Measurements from ENCODE around the gene NGRN.
"Not testable (repeated sequence)": the region's sequence is repeated elsewhere in the genome, so short reads cannot be mapped to it uniquely, and the experiment has no call there.

The NGRN gene

GRCh38 chr15:90294601-90295269, 29.3 kb downstream of the NGRN start:
- no peak for TF ChIP-seq TAF1 (IDR thresholded peaks at IDR 0.05; ENCODE audit: low read depth, low read length)
- no peak for TF ChIP-seq POLR2A (IDR thresholded peaks at IDR 0.05; ENCODE audit: low read depth, low read length)
- no peak for TF ChIP-seq POU2F2 (IDR thresholded peaks at IDR 0.05; ENCODE audit: low read depth, low read length)
- no peak for TF ChIP-seq POLR2AphosphoS5 (IDR thresholded peaks at IDR 0.05; ENCODE audit: low read depth, low read length)
- TF ChIP-seq SPI1 (IDR thresholded peaks at IDR 0.05; ENCODE audit: low read depth, low read length): no peak
- TF ChIP-seq PAX5 (IDR thresholded peaks at IDR 0.05; ENCODE audit: insufficient read depth, low read length, severe bottlenecking): no peak
- FAIRE-seq: no peak
- DNase-seq (ENCODE audit: insufficient read length, low spot score): no peak

- DNase-seq (ENCODE audit: insufficient read length, low spot score) (no peak), FAIRE-seq (no peak)
- TF ChIP-seq POU2F2 (IDR thresholded peaks at IDR 0.05; ENCODE audit: low read depth, low read length) (no peak), SPI1 (IDR thresholded peaks at IDR 0.05; ENCODE audit: low read depth, low read length) (no peak), POLR2AphosphoS5 (IDR thresholded peaks at IDR 0.05; ENCODE audit: low read depth, low read length) (no peak), TAF1 (IDR thresholded peaks at IDR 0.05; ENCODE audit: low read depth, low read length) (no peak), POLR2A (IDR thresholded peaks at IDR 0.05; ENCODE audit: low read depth, low read length) (no peak), PAX5 (IDR thresholded peaks at IDR 0.05; ENCODE audit: insufficient read depth, low read length, severe bottlenecking) (no peak)
These were observed 29.8 kb downstream of the NGRN start for GRCh38 chr15:90295270-90295648.

GRCh38 chr15:90296316-90296884, 30.9 kb downstream of the NGRN start:
- DNase-seq (ENCODE audit: insufficient read length, low spot score); FAIRE-seq: not testable (repeated sequence)

- TF ChIP-seq TAF1 (IDR thresholded peaks at IDR 0.05; ENCODE audit: low read depth, low read length): no peak
- no peak for TF ChIP-seq PAX5 (IDR thresholded peaks at IDR 0.05; ENCODE audit: insufficient read depth, low read length, severe bottlenecking)
- no peak for TF ChIP-seq POLR2A (IDR thresholded peaks at IDR 0.05; ENCODE audit: low read depth, low read length)
- DNase-seq (ENCODE audit: insufficient read length, low spot score): no peak
- FAIRE-seq: peak; percentile 28
These were observed 31.5 kb downstream of the NGRN start for GRCh38 chr15:90297021-90297420.

GRCh38 chr15:90300541-90300940, 35.1 kb downstream of the NGRN start:
- TF ChIP-seq POU2F2 (IDR thresholded peaks at IDR 0.05; ENCODE audit: low read depth, low read length) (no peak), POLR2A (IDR thresholded peaks at IDR 0.05; ENCODE audit: low read depth, low read length) (no peak), TAF1 (IDR thresholded peaks at IDR 0.05; ENCODE audit: low read depth, low read length) (no peak), POLR2AphosphoS5 (IDR thresholded peaks at IDR 0.05; ENCODE audit: low read depth, low read length) (no peak), SPI1 (IDR thresholded peaks at IDR 0.05; ENCODE audit: low read depth, low read length) (no peak), PAX5 (IDR thresholded peaks at IDR 0.05; ENCODE audit: insufficient read depth, low read length, severe bottlenecking) (no peak)
- FAIRE-seq: no peak
- no peak for DNase-seq (ENCODE audit: insufficient read length, low spot score)

- DNase-seq (ENCODE audit: insufficient read length, low spot score): no peak
- FAIRE-seq: peak; percentile 78
These were observed 35.7 kb downstream of the NGRN start for GRCh38 chr15:90300988-90301706.

GRCh38 chr15:90301707-90302300, 36.3 kb downstream of the NGRN start:
- no peak for DNase-seq (ENCODE audit: insufficient read length, low spot score)
- peak; percentile 38 for FAIRE-seq
- TF ChIP-seq POLR2A (IDR thresholded peaks at IDR 0.05; ENCODE audit: low read depth, low read length) (no peak), POLR2AphosphoS5 (IDR thresholded peaks at IDR 0.05; ENCODE audit: low read depth, low read length) (no peak), TAF1 (IDR thresholded peaks at IDR 0.05; ENCODE audit: low read depth, low read length) (no peak), PAX5 (IDR thresholded peaks at IDR 0.05; ENCODE audit: insufficient read depth, low read length, severe bottlenecking) (no peak), POU2F2 (IDR thresholded peaks at IDR 0.05; ENCODE audit: low read depth, low read length) (no peak), SPI1 (IDR thresholded peaks at IDR 0.05; ENCODE audit: low read depth, low read length) (no peak)

More at GRCh38 chr15:90300988-90301706, 35.7 kb downstream of the NGRN start:
- TF ChIP-seq POLR2AphosphoS5 (IDR thresholded peaks at IDR 0.05; ENCODE audit: low read depth, low read length) (no peak), PAX5 (IDR thresholded peaks at IDR 0.05; ENCODE audit: insufficient read depth, low read length, severe bottlenecking) (no peak), SPI1 (IDR thresholded peaks at IDR 0.05; ENCODE audit: low read depth, low read length) (no peak), POLR2A (IDR thresholded peaks at IDR 0.05; ENCODE audit: low read depth, low read length) (no peak), POU2F2 (IDR thresholded peaks at IDR 0.05; ENCODE audit: low read depth, low read length) (no peak), TAF1 (IDR thresholded peaks at IDR 0.05; ENCODE audit: low read depth, low read length) (no peak)

- not testable (repeated sequence) for FAIRE-seq
These were observed 39.9 kb downstream of the NGRN start for GRCh38 chr15:90305355-90305754.

GRCh38 chr15:90305932-90306331, 40.5 kb downstream of the NGRN start:
- DNase-seq (ENCODE audit: insufficient read length, low spot score): no peak
- no peak for FAIRE-seq
- TF ChIP-seq POU2F2 (IDR thresholded peaks at IDR 0.05; ENCODE audit: low read depth, low read length): no peak

More at GRCh38 chr15:90305355-90305754, 39.9 kb downstream of the NGRN start:
- DNase-seq (ENCODE audit: insufficient read length, low spot score): not testable (repeated sequence)

GRCh38 chr15:90306560-90306959, 41.1 kb downstream of the NGRN start:
- TF ChIP-seq TAF1 (IDR thresholded peaks at IDR 0.05; ENCODE audit: low read depth, low read length): no peak
- TF ChIP-seq SPI1 (IDR thresholded peaks at IDR 0.05; ENCODE audit: low read depth, low read length): peak; percentile 57
- DNase-seq (ENCODE audit: insufficient read length, low spot score) (peak; percentile 41), FAIRE-seq (no peak)

Measured in GM12891 (cell line).